Measurements from ENCODE around the gene MRRF.
"Not testable (repeated sequence)": the region's sequence is repeated elsewhere in the genome, so short reads cannot be mapped to it uniquely, and the experiment has no call there.

Gene MRRF

DNA sequence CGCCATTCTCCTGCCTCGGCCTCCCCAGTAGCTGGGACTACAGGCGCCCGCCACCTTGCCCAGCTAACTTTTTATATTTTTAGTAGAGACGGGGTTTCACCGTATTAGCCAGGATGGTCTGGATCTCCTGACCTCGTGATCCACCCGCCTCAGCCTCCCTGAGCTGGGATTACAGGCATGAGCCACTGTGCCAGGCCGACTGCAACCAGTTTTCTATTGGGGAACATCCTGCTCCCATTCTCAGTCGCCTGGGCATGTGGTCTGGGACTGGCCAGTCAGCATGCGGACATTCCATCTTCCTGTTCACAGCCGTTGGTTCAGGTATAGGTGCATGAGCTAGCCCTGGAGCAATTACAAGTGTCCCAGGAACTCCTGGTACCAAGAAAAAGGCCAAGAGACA, 98.4 kb downstream of the MRRF start:
- DNase-seq = not testable (repeated sequence)

DNA sequence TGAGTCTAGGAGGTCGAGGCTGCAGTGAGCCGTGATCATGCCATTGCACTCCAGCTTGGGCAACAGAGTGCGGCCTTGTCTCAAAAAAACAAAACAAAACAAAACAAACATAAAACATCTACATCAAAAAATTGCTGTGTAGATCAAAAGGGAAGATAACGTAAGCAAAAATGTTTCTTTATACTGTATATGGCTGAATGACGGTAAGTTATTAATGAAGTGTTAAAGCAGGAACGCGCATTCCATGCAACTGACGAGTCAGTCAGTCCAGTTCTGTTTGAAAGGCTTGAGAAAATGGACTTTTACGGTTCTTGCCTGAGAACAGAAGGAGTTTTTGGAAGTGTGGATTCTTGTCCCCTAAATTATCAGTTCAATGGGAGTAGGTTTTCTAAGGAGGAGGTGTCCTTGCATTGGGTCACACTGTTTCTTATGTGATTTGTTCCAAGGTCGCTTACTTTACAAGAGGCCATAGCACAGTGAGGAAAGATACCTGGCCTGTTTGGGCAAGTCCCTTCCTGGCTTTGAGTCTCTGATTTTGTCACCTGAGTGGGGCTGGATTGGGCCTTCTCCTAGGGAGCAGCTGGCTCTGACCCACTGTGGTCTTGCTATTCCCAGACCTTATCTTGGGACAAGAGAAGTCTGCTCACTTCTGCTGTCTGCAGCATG, 99.6 kb downstream of the MRRF start:
- no peak for DNase-seq

DNA sequence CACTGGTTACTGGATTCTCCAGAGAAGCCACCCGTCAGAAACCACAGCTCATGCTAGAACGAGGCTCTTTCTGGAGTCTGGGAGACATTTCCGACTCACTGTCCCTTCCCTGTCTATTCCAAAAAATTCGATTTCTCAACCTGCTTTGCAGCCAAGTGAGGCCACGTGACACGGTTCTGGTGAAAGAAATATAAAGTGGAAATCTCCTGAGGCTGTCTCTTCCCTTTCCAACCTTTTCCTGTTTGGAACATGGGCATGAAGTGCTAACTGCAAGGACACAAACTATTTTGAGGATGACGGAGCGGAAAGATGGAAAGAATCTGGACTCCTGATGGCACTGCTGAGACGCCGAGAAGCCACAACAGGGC, 100.1 kb downstream of the MRRF start:
- DNase-seq = no peak

DNA sequence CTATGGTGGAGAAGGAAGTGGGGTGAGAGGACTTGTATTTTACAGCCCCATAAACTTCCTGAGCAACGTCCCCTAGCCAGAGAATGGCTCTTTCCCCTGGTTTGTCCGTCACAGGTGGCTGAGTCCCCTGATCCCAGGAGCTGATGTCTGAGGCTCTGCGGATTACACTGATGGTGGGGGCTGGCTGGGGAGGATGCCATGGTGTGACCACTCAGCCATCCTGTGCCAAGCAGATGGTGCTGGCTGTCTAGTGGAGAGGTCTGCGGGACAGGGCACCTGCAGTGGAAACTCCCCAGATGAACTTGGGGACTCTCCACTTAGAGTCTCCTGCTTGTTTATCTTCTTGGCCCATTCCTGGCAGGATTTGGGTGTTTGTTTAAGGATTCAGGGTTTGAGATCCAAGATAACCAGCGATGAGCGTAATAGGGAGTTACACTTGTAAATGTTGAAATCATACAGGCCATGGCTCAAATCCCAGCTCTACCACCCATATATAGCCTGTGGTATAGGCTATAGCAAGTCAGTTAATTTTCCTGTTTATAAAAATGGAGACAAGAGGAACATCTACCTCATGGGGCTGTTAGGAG, 101.5 kb downstream of the MRRF start:
- DNase-seq = no peak

DNA sequence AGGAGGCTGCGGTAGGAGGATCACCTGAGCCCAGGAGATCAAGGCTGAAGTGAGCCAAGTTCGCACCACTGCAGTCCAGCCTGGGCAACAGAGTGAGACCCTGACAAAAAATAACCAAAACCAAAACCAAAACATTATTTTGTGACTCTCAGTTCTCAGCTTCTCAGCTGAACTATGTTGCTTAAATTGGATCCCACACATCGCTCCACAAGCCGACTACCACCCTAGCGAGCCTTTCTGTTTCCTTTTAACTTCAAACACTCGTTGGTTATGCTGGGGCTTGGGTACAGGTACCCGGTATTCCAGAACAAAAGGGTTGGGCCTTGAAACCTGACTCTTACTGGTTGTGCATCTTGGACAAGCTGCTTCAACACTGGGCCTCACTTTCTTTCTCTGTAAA, 102.4 kb downstream of the MRRF start:
- no peak for DNase-seq

DNA sequence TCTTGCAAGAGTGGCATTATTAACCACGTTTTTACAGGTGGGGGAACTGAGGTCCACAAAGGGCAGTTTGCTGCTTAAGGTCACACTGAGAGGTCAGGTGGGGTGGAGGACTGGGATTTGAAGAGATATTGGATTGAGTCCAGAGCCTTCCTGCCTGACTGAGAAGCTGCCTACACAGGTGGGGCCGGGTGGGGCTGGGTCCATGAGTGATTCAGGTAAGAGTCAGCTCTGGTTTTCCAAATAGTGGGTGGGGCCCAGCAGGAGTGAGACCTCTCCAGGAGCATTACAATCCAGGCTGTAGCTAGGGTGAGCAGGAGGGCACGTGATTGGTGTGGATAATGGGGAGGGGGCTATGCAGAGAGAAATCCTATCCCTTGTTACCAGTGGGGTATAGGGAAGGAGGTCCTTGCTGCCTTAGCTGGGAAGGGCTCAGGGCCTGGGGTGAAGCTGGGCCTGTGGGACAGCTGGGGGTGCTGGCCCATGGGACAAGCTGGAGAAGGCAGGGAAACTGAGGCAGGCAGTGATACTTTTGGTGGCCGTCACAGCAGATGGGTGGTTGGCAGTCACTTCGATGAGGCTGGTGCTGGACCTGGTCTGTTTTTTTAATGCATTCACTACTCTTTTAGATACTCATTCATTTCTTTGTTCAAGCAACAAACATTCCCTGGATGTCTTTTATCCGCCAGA, 103.2 kb downstream of the MRRF start:
- no peak for DNase-seq

DNA sequence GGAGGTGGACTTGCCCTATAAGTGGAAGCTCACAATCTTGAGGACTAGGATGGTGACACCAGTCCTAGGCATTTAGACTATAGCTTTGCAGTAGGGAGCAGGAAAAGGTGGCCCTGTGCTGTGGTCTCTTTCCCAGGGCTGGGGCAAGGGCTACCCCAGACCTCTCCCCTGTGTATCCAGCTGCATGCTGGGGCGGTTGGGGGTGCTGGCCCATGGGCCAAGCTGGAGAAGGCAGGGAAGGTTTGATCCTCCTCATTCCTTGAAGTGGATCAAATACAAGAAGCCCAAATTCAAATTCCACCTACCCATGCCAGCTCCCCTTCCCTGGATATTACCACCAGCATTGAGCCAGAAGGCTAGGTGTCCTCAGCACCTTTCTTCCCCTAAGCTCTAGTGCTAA, 104.0 kb downstream of the MRRF start:
- DNase-seq = no peak

DNA sequence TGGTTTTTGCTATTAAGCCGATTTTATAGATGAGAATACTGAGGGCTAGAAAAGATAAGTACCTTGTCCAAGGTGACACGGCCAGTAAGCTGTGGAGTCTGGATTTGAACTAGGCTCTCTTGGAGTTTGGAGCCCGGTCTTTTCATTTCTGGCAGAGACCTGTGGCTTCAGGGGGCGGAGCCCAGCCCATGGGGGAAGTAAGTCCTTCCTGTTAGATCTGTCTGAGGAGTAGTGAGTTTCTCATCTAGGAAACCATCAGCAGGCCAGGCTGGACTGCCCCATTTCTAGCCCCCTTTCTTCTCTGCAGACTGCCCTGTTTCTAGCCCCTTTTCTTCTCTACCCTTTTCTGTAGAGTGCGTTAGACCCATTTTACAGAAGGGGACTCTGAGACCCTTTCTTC, 105.6 kb downstream of the MRRF start:
- DNase-seq = peak; percentile 62

DNA sequence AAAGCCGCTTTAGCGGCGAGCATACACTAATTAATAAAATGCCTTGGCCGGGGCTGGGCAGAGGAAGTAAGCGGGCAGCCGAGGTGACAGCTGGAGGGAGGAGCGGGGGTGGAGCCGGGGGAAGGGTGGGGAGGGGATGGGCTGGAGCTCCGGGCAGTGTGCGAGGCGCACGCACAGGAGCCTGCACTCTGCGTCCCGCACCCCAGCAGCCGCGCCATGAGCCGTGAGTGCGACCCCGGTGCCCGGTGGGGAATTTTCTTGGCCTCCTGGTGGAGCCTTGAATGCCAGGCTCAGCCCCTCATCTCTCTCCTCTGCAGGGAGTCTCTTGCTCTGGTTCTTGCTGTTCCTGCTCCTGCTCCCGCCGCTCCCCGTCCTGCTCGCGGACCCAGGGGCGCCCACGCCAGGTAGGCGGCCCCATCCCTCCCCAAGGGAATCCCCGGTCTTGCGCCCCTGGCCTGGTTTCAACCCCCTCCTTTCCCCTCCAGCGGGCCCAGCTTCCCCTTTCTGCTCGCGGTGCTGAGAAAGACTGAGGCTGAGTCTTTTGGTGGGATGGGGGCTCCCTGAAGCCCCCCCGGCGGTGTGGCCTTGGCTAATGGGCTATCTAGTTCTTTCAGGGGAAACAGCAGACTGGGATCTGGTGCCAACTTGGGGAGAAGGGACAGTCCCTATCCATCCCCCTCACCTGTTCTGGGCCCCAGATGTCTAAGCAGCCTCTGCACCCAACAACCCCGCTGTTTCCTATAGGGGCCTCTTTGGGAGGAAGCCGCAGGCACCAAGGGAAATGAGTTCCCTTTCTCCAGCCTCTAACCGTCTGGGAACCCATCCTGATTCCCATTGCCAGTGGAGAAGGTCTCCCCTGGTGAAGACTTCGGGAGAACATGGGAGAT, 106.4 kb downstream of the MRRF start, which contains the start of gene PTGS1:
Gene PTGS1, plus strand, starts transcription at position 156 of the 887 bp plus-strand sequence. Its CDS starts 61 bp downstream, at position 217.
- peak; percentile 80 for DNase-seq

DNA sequence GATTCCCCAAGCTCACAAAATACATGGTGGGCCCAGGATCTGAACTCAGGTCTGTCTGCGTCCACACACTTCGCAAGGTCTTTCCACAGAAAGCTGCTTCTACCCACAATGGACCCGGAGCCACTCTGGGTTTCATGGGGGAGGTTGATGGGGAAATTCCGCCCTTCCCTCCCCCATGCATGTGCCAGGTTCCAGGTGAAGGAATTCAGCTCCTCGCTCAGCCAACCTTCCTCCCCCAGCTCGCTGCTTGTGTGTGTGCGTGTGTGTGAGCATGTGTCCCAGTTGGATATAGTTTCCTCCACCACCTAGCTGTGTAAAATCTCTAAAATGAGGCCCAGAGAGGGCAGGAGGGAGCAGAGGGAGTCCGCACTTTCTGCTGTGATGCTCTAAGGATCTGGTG, 107.2 kb downstream of the MRRF start:
- no peak for DNase-seq

DNA sequence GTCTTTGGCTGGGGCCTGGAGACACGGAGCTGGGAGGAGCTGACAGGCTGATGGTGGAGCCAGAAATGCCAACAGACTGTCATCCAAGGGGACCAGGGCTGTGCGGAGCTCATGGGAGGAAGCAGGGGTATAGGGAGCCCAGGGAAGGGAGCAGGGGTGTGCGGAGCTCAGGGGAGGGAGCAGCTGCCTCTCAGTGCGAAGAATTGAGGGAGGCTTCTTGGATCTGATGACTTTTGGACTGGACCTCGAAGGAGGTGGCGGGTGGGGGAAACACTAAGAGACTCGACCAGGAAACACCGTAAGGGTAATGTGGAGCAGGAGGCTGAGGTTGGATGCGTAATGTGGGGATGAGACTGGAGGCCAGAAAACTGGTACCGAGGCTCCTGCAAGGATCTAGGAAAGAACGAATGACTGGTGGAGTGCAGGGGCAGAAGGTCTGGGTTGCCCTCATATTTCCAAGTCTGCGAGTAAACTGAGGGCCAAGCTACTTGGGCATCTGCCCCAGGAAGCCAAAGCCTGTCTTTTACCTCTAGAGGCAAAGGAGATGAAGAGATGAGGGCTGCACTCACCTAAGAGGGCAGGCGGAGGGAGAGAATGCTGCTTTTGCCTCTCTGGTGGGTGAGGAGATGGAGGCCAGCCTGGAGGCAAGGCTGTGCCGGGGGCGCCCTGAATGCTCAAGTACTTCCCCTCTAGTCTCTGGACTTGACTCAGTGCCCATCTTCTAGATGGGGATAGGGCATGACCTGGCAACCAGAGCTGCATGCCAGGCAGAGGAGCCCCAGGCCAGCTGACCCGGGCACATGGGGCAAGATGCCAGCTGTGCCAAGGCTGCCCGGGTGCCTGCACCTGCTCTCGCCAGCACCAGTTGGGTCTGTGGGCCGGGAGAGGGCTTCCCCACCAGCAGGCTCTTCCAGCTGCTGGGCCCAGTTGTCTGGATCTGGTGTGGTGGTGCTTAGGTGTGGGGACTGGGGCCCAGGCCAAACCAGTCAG, 108.5 kb downstream of the MRRF start:
- DNase-seq = peak; percentile 50

DNA sequence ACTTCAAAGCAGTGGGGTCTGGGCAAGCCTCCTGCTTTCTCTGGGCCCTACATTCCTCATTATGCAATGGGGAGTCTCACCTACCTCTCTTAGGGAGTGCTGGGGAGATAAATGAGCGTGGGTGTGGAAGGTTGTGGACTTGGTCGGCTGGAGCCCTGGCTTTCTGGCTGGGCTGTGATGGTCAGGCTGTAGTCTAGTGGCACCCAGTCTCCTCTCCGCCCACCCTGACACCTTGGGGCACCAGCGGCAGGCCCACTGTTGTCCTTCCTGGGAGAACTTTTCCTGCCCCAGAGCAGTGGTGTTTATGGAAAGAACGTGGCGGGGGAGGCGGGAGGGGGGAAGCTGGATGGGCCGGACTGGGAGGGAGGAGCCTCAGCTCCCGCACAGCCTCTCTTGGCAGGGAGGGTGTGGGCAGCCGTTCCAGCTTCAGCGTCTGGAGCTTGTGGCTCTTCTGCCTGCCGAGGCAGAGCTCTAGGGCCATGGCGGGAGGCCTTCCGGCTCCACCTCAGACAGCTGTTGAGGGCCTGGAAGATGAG, 110.3 kb downstream of the MRRF start:
- no peak for DNase-seq

DNA sequence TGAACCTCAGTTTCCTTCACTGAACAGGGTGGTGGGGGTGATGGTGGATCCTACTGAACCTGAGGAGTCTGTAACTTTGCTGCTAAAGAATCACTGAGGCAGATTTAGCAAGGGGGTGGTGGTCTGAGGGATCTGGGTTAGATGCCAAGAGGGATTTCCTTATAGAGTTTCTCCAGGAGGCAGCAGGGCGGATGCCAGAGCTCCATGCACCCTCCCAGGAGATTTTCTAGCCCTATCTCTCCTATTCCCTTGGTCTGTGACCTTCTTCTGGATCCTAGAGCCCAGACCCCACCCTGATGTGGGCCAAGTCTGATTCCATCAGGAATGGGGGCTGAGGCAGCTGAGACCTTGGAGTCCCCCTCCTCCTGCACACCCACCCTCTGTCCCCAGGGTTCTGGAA, 112.1 kb downstream of the MRRF start:
- DNase-seq = no peak

DNA sequence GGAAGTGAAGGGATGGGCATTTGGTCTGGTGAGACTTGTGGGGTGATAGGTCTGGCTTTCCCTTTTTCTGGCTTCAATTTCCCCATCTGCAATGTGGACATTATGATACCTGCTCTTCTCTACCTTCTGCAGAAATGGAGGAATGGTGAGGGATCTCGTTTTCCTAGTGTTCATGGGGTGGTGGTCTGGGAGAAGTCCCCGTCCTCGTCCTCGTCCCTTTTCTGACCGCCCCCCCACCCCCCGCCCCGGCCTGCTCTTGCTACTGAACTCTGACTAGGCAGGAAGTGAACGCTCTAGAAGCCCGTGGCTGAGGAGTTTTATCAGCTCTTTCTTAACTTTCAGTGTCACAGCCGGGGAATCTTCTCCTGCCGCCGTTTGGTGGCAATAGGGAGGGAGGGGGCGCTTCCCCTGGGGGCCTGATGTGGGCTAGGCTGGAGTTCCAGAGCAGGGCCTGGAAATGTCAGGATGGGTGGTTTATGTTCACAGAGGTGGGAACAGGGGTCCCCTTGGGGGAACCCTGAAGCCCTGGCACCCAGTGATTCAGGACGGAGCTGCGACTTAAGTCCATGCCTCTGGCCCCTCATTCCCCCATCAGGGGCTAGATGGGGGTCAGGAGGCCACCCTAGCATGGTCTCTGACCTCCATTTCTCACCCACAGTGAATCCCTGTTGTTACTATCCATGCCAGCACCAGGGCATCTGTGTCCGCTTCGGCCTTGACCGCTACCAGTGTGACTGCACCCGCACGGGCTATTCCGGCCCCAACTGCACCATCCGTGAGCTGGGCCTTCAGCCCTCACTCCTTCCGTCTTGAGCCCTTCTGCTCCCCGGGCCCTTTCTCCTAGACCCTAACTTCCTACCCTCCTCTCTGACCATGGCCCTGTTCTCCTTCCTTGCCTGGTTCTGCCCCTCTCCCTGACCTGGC, 112.8 kb downstream of the MRRF start:
- no peak for DNase-seq

DNA sequence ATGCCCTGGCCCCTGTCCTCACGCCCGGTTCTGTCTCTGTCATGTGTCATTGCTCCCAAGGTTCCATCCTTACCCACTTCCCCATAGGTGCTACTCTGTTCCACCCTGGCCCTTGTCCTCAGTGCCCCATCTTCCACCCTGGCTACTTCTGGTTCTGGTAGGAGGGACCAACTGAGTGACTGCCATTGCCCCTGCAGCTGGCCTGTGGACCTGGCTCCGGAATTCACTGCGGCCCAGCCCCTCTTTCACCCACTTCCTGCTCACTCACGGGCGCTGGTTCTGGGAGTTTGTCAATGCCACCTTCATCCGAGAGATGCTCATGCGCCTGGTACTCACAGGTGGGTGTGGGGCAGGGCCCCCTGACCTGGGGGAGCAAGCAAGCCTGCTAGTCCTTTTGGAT, 113.6 kb downstream of the MRRF start:
- no peak for DNase-seq

DNA sequence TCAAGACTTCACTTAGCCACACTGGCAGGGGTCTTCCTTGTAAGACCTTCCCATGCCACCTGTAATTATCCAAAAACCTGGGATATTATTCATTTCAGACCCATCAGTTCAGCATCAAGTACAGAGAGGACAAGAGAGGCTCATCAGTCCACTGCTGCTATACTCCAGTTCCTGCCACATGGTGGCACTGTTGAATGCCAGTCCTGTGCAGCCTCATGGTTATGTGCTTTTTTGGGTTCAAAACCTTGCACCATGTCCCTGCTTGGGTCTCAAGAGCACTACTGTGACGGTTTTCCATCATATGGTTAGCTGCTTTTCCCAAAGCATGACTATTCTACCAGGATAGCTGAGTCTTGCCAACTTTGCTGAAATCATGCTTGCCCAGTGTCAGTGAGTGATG, 114.7 kb downstream of the MRRF start:
- DNase-seq = peak; percentile 35

DNA sequence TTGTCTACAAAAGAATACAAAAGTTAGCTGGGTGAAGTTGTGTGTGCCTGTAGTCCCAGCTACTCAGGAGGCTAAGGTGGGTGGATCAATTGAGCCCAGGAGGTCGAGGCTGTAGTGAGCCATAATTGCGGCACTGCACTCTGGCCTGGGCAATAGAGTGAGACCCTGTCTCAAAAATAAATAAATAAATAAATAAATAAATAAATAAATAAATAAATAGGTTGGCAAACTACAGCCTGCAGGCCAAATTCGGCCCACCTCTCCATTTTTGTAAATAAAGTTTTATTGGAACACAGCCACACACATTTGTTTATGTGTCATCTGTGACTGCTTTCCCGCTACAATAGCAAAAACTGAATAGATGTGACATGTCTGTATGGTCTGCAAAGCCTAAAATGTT, 115.6 kb downstream of the MRRF start:
- no peak for DNase-seq

Data from RPMI8226 (cell line).